Measurements from ENCODE around the gene PDP2. TPM values are rescaled to one million over a fixed set of nuclear protein-coding genes. Genes with fewer than 3 reads are reported as not detected.

The PDP2 gene
- total and polyA plus RNA-seq, 10 of the 15 experiments (the other 5 are each of a cell fraction or from before 2014, with no cell fraction given) = 1.9 to 31.1 (median 6.2) TPM

GRCh38 chr16:66926171-66926947 is 46.0 kb downstream of the PDP2 start:
- ATAC-seq (no peak), FAIRE-seq (no peak), DNase-seq (ENCODE audit: low read depth, low spot score) (no peak)
- 90% methylated on average over 5 of the region's 5 CpGs for WGBS (ENCODE audit: insufficient coverage, insufficient replicate concordance, low lambda C conversion rate, missing lambda C conversion rate)
- ChIA-PET RAD21 (ENCODE audit: unreplicated experiment) (interaction anchor here (1.3 to 1.6 kb wide), 2 partner anchors 31 to 46 kb away, joined by 3 to 4 read pairs; partner anchors contain the start of gene PDP2), POLR2A (interaction anchor here (0.8 to 1.1 kb wide), 3 partner anchors 10 to 232 kb away, joined by 3 read pairs; no protein-coding TSS in a partner anchor), CTCF (interaction anchor here (0.6 to 6.7 kb wide), 11 partner anchors 10 to 436 kb away, joined by 3 to 77 read pairs (median 4); partner anchors contain the start of genes NAE1 and PDP2), SMC1A (ENCODE audit: uncharacterized antibody, unreplicated experiment) (interaction anchor here (0.8 kb wide), 1 partner anchor 32 kb away, joined by 4 read pairs; no protein-coding TSS in a partner anchor)
- no TSS peak for BruUV-seq (replicated peaks)
- H3K36me3 ChIP-seq (ENCODE audit: control insufficient read depth in 2 of 2, insufficient read depth in 2 of 2, low read length in 1 of 2) = no peaks in the 10 kb centered on the region
- TF ChIP-seq SP1 (IDR thresholded peaks at IDR 0.05; ENCODE audit: low read depth, low read length) (no peak), HDAC2 (IDR thresholded peaks at IDR 0.05) (no peak), RB1 (IDR thresholded peaks at IDR 0.05; ENCODE audit: borderline replicate concordance) (no peak), EED (IDR thresholded peaks at IDR 0.05; ENCODE audit: low read depth) (no peak), KDM1A (IDR thresholded peaks at IDR 0.05; ENCODE audit: borderline replicate concordance) (no peak), MTA3 (IDR thresholded peaks at IDR 0.05; ENCODE audit: borderline replicate concordance, low read length) (no peak), CEBPB (IDR thresholded peaks at IDR 0.05; ENCODE audit: borderline replicate concordance in 1 of 2, low read depth in 2 of 2, low read length in 2 of 2) (no peak), POLR2A (IDR thresholded peaks at IDR 0.05; ENCODE audit: low read depth, low read length) (no peak), NBN (IDR thresholded peaks at IDR 0.05) (no peak), E2F8 (IDR thresholded peaks at IDR 0.05; ENCODE audit: low read depth, partially characterized antibody) (no peak), ZNF384 (IDR thresholded peaks at IDR 0.05; ENCODE audit: borderline replicate concordance, low read depth, low read length) (no peak)
- TF ChIP-seq, protein P1, sequence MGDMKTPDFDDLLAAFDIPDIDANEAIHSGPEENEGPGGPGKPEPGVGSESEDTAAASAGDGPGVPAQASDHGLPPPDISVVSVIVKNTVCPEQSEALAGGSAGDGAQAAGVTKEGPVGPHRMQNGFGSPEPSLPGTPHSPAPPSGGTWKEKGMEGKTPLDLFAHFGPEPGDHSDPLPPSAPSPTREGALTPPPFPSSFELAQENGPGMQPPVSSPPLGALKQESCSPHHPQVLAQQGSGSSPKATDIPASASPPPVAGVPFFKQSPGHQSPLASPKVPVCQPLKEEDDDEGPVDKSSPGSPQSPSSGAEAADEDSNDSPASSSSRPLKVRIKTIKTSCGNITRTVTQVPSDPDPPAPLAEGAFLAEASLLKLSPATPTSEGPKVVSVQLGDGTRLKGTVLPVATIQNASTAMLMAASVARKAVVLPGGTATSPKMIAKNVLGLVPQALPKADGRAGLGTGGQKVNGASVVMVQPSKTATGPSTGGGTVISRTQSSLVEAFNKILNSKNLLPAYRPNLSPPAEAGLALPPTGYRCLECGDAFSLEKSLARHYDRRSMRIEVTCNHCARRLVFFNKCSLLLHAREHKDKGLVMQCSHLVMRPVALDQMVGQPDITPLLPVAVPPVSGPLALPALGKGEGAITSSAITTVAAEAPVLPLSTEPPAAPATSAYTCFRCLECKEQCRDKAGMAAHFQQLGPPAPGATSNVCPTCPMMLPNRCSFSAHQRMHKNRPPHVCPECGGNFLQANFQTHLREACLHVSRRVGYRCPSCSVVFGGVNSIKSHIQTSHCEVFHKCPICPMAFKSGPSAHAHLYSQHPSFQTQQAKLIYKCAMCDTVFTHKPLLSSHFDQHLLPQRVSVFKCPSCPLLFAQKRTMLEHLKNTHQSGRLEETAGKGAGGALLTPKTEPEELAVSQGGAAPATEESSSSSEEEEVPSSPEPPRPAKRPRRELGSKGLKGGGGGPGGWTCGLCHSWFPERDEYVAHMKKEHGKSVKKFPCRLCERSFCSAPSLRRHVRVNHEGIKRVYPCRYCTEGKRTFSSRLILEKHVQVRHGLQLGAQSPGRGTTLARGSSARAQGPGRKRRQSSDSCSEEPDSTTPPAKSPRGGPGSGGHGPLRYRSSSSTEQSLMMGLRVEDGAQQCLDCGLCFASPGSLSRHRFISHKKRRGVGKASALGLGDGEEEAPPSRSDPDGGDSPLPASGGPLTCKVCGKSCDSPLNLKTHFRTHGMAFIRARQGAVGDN (IDR thresholded peaks at IDR 0.05) = no peak
- H3K9ac ChIP-seq (ENCODE audit: control insufficient read depth, insufficient read depth, low read length) = no peak overlapping the region
- intact Hi-C loops (cut with micrococcal nuclease; ENCODE audit: unreplicated experiment) (loop anchor here (5.0 kb wide), 1 partner anchor 174 kb away; the partner anchor contains the start of gene DYNC1LI2), in situ Hi-C loops (cut with MboI) (no loop called here)
- H2AFZ ChIP-seq (ENCODE audit: control insufficient read depth, low read depth, low read length) = no peak overlapping the region
- no peaks in the 10 kb centered on the region for H3K79me2 ChIP-seq (ENCODE audit: control insufficient read depth, insufficient read depth, low read length)
- H3K27me3 ChIP-seq (replicated peaks in 1 of 2; ENCODE audit: control insufficient read depth in 2 of 2, insufficient read depth in 2 of 2, low read length in 1 of 2) = no peaks in the 10 kb centered on the region; a peak in 2 of 4 replicates
- no peak overlapping the region for H3K4me3 ChIP-seq
- H3K27ac ChIP-seq (ENCODE audit: control insufficient read depth, insufficient read depth) = no peak overlapping the region
- no peaks in the 10 kb centered on the region for H4K20me1 ChIP-seq (ENCODE audit: control insufficient read depth, insufficient read depth)
- no peak overlapping the region for H3K4me2 ChIP-seq (ENCODE audit: control insufficient read depth, insufficient read depth)
- no peaks in the 10 kb centered on the region for H3K9me3 ChIP-seq (replicated peaks; ENCODE audit: control insufficient read depth, insufficient read depth, low read length)
- peaks cover 29% of the 10 kb centered on the region for H3K4me1 ChIP-seq (ENCODE audit: control insufficient read depth, insufficient read depth, low read length)

Measured in GM12878 (cell line).